Upper lobe of right lung (tissue), 1 donor: ENCODE results near the gene LEFTY2. TPM values are rescaled to one million over a fixed set of nuclear protein-coding genes. Genes with fewer than 3 reads are reported as not detected.
"Not testable (repeated sequence)": the region's sequence is repeated elsewhere in the genome, so short reads cannot be mapped to it uniquely, and the experiment has no call there.

Experiments used
- ATAC-seq: fragments of 200-7000 bp; cut with Tn5 transposase; one replicate; pipeline ENCODE4 v1.9.1; 2020; ENCODE audit warnings: mild to moderate bottlenecking, moderate library complexity
- DNase-seq: peaks from one replicate; pipeline ENCODE4 v3.0.0-alpha.2; 2020
- H3K27ac ChIP-seq: fragments of 200-600 bp; one replicate; pipeline ENCODE4 v1.8.0; 2022
- H3K27me3 ChIP-seq: fragments of 200-600 bp; one replicate; pipeline ENCODE4 v1.8.0; 2022; ENCODE audit warnings: mild to moderate bottlenecking
- H3K36me3 ChIP-seq: fragments of 200-600 bp; one replicate; pipeline ENCODE4 v1.8.0; 2022
- H3K4me1 ChIP-seq: fragments of 200-600 bp; one replicate; pipeline ENCODE4 v1.8.0; 2022
- H3K4me3 ChIP-seq: fragments of 200-600 bp; one replicate; pipeline ENCODE4 v1.8.0; 2022; ENCODE audit warnings: mild to moderate bottlenecking
- H3K9me3 ChIP-seq: fragments of 200-600 bp; one replicate; pipeline ENCODE4 v1.8.0; 2022
- intact Hi-C: fragments of 100-400 bp; cut with DNase I; formaldehyde crosslinking; loops from one replicate; pipeline ENCODE4 v1.11.0; 2022
- total RNA-seq: library from RNA; stranded (reverse); fragmentation: NEBNext Ultra II Directional; extraction: Animal tissue kit (Norgen Biotek cat#: 25700); gene quantifications from one replicate; pipeline ENCODE4 v1.2.1, GENCODE V29; 2021
- TF ChIP-seq, protein P1 (sequence below): fragments of 200-600 bp; IDR thresholded peaks from one replicate; pipeline ENCODE4 v1.8.0; 2022; ENCODE audit warnings: antibody characterized with exemption
- donor health status: DM: no; HTN: yes; CAD: no; lungs with severe emphysema.

The LEFTY2 gene
- total RNA-seq, 1 donor from 2014 or later: 2.2 TPM

DNA sequence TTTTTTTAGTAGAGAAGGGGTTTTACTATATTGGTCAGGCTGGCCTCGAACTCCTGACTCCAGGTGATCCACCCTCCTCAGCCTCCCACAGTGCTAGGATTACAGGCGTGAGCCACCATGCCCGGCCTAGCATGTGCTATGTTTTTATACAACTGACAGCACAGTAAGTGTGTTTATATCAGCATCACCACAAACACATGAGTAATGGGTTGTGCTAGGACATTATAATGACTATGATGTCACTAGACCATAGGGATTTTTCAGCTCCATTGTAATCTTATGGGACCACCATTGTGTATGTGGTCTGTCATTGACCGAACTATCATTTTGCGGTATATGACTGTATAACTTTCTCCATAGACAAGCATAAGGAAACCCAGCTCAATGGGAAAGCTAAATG is 6.3 kb downstream of the LEFTY2 start:
- no peak for ATAC-seq
- Histone ChIP-seq H3K27me3 (no peaks in the 10 kb centered on the region), H3K9me3 (no peaks in the 10 kb centered on the region), H3K36me3 (no peaks in the 10 kb centered on the region), H3K27ac (no peak overlapping the region), H3K4me1 (no peaks in the 10 kb centered on the region), H3K4me3 (no peak overlapping the region)
- no peak for DNase-seq
- TF ChIP-seq, protein P1, sequence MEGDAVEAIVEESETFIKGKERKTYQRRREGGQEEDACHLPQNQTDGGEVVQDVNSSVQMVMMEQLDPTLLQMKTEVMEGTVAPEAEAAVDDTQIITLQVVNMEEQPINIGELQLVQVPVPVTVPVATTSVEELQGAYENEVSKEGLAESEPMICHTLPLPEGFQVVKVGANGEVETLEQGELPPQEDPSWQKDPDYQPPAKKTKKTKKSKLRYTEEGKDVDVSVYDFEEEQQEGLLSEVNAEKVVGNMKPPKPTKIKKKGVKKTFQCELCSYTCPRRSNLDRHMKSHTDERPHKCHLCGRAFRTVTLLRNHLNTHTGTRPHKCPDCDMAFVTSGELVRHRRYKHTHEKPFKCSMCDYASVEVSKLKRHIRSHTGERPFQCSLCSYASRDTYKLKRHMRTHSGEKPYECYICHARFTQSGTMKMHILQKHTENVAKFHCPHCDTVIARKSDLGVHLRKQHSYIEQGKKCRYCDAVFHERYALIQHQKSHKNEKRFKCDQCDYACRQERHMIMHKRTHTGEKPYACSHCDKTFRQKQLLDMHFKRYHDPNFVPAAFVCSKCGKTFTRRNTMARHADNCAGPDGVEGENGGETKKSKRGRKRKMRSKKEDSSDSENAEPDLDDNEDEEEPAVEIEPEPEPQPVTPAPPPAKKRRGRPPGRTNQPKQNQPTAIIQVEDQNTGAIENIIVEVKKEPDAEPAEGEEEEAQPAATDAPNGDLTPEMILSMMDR: no peak
- intact Hi-C loops: no loop called here

- Histone ChIP-seq H3K4me1 (no peaks in the 10 kb centered on the region), H3K27me3 (no peaks in the 10 kb centered on the region), H3K36me3 (no peaks in the 10 kb centered on the region), H3K4me3 (no peak overlapping the region), H3K9me3 (no peaks in the 10 kb centered on the region), H3K27ac (no peak overlapping the region)
- intact Hi-C loops: no loop called here
- TF ChIP-seq, protein P1: no peak
- ATAC-seq (no peak), DNase-seq (no peak)
Observed at GRCh38 chr1:225933072-225933471, 7.9 kb downstream of the LEFTY2 start.

DNA sequence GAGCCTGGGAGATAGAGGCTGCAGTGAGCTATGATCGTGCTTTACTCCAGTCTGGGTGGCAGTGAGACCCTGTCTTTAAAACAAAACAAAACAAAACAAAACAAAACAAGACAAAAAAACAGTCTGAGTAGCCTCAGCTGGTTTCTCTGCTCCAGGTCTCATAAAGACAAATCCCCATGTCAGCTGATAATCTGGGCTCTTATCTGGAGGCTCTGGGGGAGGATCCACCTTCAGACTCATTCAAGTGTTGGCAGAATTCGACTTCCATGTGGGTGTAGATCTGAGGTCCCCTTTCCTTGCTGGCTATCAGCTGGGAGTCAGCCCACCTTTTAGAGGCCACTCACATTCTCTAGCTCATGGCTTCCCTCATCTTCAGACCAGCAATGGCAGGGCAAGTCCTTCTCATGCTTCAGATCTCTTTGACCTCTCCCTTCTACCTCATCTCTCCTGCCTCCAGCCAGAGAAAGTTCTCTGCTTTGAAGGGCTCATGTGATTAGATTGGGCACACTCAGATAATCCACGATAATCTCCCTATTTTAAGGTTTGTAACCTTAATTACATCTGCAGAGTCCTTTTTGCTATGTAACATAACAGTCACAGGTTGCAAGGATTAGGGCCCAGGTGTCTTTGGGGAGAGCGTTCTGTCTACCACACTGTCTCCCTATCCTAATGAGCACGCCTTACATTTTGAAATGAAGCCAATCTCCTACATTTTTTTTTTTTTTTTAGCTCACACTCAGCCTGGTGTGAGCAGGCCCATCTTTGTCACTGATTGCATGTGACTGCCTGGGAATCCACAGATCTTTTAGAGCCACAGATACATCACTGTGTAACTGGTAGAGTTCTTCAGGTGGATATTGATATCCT is 9.5 kb downstream of the LEFTY2 start:
- Histone ChIP-seq H3K27ac (no peak overlapping the region), H3K4me3 (no peak overlapping the region), H3K27me3 (no peaks in the 10 kb centered on the region), H3K36me3 (no peaks in the 10 kb centered on the region), H3K4me1 (no peaks in the 10 kb centered on the region), H3K9me3 (no peaks in the 10 kb centered on the region)
- intact Hi-C loops: no loop called here
- TF ChIP-seq, protein P1: no peak
- DNase-seq (no peak), ATAC-seq (no peak)

- H3K4me3 ChIP-seq: no peak overlapping the region
- no peaks in the 10 kb centered on the region for H3K36me3 ChIP-seq
- no peaks in the 10 kb centered on the region for H3K9me3 ChIP-seq
- TF ChIP-seq, protein P1: no peak
- no peaks in the 10 kb centered on the region for H3K27me3 ChIP-seq
- intact Hi-C loops: no loop called here
- no peak for ATAC-seq
- no peak overlapping the region for H3K27ac ChIP-seq
- no peak for DNase-seq
- H3K4me1 ChIP-seq: no peaks in the 10 kb centered on the region
Observed at GRCh38 chr1:225930566-225930965, 10.5 kb downstream of the LEFTY2 start.

GRCh38 chr1:225929462-225929861 is 11.6 kb downstream of the LEFTY2 start:
- H3K36me3 ChIP-seq, intact Hi-C loops, H3K9me3 ChIP-seq, ATAC-seq, H3K4me1 ChIP-seq, DNase-seq, H3K27me3 ChIP-seq, H3K27ac ChIP-seq, H3K4me3 ChIP-seq: not testable (repeated sequence)

GRCh38 chr1:225928186-225929175 is 12.5 kb downstream of the LEFTY2 start:
- H3K9me3 ChIP-seq: no peaks in the 10 kb centered on the region
- ATAC-seq: no peak
- no peak overlapping the region for H3K4me3 ChIP-seq
- DNase-seq: no peak
- no peaks in the 10 kb centered on the region for H3K36me3 ChIP-seq
- peak overlapping the region; percentile 65 for H3K27ac ChIP-seq
- TF ChIP-seq, protein P1: no peak
- intact Hi-C loops: no loop called here
- H3K4me1 ChIP-seq: peaks cover 4% of the 10 kb centered on the region
- H3K27me3 ChIP-seq: no peaks in the 10 kb centered on the region
